ENCODE data around the gene CHST11.
"Not testable (repeated sequence)": the region's sequence is repeated elsewhere in the genome, so short reads cannot be mapped to it uniquely, and the experiment has no call there.

Gene CHST11

DNA sequence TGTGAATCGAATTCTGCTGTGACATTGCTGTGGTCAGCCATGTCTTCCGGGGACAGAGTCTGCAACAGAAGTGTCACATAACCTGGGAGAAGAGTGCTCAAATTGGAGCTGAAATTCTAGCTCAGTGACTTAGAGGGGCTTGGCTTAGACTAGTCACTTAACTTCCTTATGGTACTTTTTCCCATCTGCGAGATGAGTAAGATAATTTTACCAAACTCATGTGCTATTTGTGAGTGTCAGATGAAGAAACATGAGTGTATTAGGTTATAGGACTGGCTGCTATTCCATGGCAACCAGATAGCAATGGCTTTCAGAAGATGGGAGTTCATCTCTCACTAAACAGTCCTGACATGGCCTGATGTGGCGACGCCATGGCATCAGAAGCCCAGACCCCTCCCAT is 104.1 kb downstream of the CHST11 start:
- no peak for TF ChIP-seq POLR2A (IDR thresholded peaks at IDR 0.05; ENCODE audit: low read depth, low read length)
- DNase-seq (ENCODE audit: insufficient read length, low spot score) (no peak), FAIRE-seq (no peak)

DNA sequence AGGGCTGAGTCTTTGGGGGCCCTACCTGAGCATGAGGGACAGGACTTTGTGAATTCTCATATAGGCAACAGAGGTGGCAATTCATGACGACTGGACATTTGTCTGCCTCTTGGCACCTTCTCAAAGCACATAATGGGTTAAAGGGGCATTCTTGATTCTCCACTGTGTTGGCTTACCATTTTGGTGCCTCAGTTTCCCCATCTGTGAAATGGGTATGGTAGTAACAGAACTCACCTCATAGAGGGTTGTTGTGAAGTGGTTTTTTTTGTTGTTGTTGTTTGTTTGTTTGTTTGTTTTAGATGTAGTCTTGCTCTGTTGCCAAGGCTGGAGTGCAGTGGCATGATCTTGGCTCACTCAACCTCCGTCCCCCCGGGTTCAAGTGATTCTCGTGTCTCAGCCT is 106.0 kb downstream of the CHST11 start:
- no peak for TF ChIP-seq POLR2A (IDR thresholded peaks at IDR 0.05; ENCODE audit: low read depth, low read length)
- no peak for DNase-seq (ENCODE audit: insufficient read length, low spot score)
- FAIRE-seq: no peak

DNA sequence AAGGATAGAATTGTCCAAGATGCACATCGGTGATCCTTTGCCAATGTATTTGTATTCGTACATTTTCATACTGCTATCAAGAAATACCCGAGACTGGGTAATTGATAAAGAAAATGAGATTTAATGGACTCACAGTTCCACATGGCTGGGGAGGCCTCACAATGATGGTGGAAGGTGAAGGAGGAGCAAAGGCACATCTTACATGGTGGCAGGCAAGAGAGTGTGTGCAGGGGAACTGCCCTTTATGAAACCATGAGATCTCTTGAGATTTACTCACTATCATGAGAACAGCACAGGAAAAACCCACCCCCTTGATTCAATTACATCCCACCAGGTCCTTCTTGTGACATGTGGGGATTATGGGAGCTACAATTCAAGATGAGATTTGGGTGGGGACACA is 107.9 kb downstream of the CHST11 start:
- FAIRE-seq; DNase-seq (ENCODE audit: insufficient read length, low spot score): not testable (repeated sequence)

DNA sequence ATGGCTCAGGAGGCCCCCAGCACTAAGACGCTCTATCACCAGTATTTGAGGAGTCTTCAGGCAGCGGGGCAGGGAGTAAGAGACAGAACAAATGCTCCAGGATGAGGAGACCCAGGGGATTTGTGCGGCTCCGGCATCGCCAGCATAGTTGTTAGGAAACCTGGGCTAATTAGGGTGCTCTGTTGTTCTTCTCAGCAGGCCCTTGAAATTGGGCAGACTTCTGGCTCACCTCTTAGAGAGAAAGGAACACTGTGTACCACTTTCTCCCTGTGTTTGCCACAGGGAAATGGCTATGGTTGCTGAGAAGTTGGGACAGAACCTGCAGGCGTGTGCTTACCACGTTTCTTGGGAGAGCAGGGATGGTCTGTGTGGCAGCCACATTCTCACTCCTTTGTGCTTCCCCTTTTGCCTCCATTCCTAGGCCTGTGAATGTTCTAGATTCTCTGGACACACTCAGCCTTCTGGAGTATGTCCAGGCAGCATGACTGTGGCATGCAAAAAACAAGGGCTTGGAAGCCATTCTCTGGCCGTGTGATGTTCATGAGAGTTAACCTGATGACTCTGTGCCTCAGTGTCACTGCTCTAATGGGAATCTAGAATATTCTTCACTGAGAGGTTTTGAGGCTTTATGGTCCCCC is 109.0 kb downstream of the CHST11 start:
- FAIRE-seq (no peak), DNase-seq (ENCODE audit: insufficient read length, low spot score) (no peak)
- TF ChIP-seq POLR2A (IDR thresholded peaks at IDR 0.05; ENCODE audit: low read depth, low read length): no peak

DNA sequence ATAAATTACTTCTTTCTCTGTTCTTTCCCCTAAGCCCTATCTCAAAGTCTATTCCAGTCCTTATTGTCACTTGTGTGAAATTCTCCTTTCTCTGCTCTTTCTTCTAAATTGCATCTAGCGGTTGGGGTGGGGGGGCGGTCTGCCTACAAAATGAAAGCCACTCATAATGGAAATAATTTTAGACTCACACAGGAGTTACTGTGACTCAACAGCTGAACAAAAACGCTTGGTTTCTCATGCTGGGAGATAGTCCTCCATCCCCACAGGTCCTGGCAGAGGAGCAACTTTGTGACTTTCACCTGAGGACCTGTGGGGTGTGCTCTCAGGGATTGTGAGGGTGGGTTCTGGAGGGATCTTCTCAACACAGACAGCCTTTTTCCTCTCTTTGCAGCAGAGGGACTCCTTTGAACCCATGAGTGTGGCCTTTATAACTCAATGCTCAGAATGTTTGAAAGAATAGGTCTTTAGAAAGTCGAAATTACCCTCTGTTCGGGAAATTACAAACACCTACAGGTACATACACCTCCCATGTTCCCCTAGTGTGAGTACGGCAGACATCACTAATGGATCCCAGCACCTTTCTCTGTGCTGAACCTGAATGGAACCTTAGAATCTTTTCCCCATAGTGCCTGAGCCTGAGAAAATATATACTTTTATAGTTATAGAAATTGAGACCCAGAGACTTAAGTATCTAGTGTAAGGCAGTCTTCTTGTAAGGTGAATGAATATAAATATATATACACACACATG is 109.7 kb downstream of the CHST11 start:
- FAIRE-seq: no peak
- no peak for DNase-seq (ENCODE audit: insufficient read length, low spot score)
- TF ChIP-seq POLR2A (IDR thresholded peaks at IDR 0.05; ENCODE audit: low read depth, low read length): no peak

DNA sequence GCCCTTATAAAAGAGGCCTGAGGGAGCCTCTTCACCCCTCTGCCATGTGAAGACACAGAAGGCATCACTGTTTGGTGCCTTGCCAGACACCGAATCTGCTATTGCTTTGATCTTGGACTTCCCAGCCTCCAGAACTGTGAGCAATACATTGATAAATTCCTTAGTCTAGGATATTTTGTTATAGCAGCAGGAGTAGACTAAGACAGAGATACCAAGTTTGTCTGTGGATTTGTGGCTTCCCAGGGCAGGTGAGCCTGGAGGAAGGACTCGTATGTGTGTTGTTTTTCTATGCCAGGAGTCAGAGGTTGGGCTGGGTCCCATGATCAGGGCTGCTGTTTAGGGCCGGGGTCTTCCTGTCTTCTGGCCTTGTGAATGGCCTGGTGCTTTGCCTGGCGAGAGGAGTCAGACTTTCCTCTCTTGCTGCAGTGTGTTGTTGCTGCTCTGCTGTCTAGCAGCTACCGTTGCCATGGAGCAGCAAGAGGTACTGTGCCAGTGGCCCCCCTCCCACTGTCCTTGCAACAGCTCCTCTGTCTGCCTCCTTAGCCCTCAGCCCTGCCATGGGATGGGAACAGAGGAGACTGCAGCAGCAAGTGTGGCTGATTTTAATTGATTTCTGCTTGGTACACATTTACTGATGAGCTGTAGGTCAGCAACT is 111.2 kb downstream of the CHST11 start:
- FAIRE-seq (no peak), DNase-seq (ENCODE audit: insufficient read length, low spot score) (no peak)
- TF ChIP-seq POLR2A (IDR thresholded peaks at IDR 0.05; ENCODE audit: low read depth, low read length): no peak

DNA sequence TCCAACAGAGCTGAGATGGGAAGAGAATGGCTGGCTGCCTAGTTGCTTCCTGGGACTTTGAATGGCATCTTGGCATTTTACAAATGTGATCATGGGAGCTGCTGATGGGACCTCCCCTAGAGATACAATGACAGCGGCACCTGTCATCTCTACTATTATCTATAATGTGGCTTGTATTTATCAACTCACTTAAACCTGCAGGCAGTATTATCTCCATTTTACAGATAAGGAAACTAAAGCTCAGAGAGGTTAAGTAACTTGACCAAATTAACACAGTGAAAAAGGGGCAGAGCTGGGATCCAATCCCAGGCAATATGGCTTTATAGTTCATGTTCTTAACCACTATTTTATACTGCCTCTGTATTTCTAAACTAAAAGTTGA is 111.7 kb downstream of the CHST11 start:
- no peak for FAIRE-seq
- TF ChIP-seq POLR2A (IDR thresholded peaks at IDR 0.05; ENCODE audit: low read depth, low read length): no peak

DNA sequence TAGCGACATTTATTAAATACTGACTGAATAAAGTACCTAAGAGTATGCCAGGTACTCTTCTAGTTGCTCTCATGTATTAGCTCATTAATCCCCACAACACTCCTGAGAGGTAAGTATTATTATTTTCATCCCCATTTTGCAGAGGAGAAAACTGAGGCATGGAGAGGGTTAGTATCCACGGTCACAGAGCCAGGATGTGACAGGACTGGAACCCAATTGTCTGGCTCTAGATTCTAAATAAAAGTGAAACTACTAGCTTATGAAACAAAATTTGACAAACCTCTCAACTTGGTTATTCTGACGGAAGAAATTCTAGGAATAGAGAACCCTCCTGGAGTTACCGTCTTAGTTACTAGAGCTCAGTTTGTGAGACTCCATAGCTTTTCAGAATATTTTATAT is 112.2 kb downstream of the CHST11 start:
- DNase-seq (ENCODE audit: insufficient read length, low spot score) (no peak), FAIRE-seq (no peak)
- no peak for TF ChIP-seq POLR2A (IDR thresholded peaks at IDR 0.05; ENCODE audit: low read depth, low read length)

More for the DNA sequence above, 111.7 kb downstream of the CHST11 start:
- DNase-seq (ENCODE audit: insufficient read length, low spot score): no peak

DNA sequence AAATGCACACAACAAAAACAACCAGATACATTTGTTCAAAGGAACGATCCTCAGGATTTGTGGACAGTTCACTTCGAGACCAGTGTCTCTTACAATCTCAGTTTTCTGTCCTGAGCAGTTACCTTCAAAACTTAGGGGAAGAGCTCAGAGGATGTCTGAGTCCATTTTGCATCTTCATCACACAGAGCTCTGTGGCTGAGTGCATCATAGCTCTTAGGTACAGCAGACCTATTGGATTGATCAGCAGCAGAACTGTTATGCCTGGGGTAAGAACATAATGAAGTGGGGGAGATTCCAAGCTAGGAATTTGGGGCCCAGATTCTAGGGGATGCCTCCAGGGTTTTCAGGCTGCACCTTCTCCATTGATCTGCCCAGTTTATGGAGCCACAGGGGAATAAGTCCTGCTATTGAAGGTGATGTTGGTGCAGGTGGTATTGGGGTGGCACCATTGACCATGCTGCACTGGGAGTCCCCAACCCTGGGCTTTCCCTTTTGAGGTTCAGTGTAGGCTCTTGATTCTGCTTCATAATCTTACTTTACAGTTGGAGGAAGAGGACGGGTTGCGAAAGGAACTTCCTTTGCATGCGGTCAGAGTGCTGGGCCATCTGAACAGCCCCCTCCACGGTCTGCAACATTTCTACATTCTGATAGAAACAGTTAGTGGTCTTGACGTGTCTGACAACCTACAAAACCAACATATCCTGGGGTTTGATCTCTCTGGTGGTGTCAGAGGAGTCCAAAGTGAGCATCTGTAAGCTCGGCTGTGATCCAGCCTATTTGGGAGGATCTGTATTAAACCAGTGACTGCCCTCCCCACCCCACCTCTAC is 112.8 kb downstream of the CHST11 start:
- FAIRE-seq (no peak), DNase-seq (ENCODE audit: insufficient read length, low spot score) (no peak)
- no peak for TF ChIP-seq POLR2A (IDR thresholded peaks at IDR 0.05; ENCODE audit: low read depth, low read length)

DNA sequence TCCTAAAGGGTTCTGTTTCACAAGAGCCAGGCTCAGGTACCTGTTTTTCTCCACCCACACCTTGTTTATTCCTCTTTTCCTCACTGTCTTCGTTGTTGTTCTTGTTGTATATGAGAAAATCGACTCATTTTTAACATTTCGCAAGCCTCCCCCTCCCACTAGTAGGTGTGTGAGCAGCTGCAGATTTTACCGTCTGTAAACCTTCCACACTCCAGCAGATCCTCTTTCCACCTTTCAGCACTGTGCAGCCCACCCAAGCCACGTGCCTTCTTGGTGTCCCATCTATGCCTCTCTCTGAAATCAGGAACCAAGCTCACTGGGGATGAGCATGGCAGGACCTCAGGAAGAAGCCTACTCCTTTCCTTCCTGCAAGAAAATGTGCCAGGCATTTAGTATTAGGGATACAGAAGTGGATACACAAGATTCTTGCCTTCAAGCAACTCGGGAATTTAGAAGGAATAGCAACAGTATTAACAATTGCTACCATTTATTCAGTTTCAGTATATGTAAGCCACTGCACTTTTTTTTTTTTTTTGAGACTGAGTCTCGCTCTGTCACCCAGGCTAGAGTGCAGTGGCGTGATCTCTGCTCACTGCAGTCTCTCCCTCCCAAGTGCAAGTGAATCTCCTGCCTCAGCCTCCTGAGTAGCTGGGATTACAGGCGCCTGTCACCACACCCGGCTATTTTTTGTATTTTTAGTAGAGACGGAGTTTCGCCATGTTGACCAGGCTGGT is 113.6 kb downstream of the CHST11 start:
- no peak for FAIRE-seq
- DNase-seq (ENCODE audit: insufficient read length, low spot score): no peak
- TF ChIP-seq POLR2A (IDR thresholded peaks at IDR 0.05; ENCODE audit: low read depth, low read length): no peak

DNA sequence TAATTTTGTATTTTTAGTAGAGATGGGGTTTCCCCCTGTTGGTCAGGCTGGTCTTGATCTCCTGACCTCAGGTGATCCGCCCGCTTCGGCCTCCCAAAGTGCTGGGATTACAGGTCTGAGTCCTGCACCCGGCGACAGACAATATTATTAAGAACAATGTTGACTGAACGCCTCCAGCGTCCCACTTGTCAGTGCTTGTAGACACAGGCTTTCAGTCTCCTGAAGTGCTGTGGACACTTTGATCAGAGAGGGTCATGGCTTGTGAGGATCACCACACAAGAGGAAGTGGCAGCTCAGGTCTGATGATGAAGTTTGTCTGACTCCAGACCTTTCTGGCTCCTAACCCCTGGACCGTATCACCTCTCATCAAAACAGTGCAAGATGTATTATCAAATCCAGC is 114.6 kb downstream of the CHST11 start:
- DNase-seq (ENCODE audit: insufficient read length, low spot score) (no peak), FAIRE-seq (no peak)
- TF ChIP-seq POLR2A (IDR thresholded peaks at IDR 0.05; ENCODE audit: low read depth, low read length): no peak

DNA sequence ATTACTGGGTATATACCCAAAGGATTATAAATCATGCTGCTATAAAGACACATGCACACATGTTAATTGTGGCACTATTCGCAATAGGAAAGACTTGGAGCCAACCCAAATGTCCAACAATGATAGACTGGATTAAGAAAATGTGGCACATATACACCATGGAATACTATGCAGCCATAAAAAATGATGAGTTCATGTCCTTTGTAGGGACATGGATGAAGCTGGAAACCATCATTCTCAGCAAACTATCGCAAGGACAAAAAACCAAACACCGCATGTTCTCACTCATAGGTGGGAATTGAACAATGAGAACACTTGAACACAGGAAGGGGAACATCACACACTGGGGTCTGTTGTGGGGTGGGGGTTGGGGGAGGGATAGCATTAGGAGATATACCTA is 117.6 kb downstream of the CHST11 start:
- DNase-seq (ENCODE audit: insufficient read length, low spot score); FAIRE-seq: not testable (repeated sequence)

DNA sequence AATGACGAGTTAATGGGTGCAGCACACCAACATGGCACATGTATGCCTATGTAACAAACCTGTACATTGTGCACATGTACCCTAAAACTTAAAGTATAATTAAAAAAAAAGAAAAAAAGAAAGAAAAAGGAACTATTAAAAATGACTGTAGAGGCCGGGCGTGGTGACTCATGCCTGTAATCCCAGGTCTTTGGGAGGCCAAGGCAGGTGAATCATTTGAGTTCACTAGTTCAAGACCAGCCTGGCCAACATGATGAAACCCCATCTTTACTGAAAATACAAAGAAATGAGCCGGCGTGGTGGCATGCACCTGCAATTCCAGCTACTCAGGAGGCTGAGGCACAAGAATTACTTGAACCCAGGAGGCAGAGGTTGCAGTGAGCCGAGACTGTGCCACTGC is 118.0 kb downstream of the CHST11 start:
- not testable (repeated sequence) for FAIRE-seq

More for the DNA sequence above, 118.0 kb downstream of the CHST11 start:
- DNase-seq (ENCODE audit: insufficient read length, low spot score): not testable (repeated sequence)
